HCT116 (cell line): ENCODE results near the gene SPOP. TPM values are rescaled to one million over a fixed set of nuclear protein-coding genes. Genes with fewer than 3 reads are reported as not detected.

ENCODE experiments used
- ATAC-seq: fragments of 200-7000 bp; cut with Tn5 transposase; 2 replicates; pipeline ENCODE4 v1.9.1; 2020; ENCODE audit warnings: mild to moderate bottlenecking, moderate library complexity
- BruUV-seq: library from RNA; stranded (reverse); fragments of 400-500 nt; replicated peaks from 2 replicates; lab custom pipeline; 2021; lab: Mats Ljungman, UMichigan
- CTCF ChIA-PET: fragments of 300-600 bp; sonication (Branson Sonifier 250); formaldehyde crosslinking; loops from one replicate; lab custom pipeline; 2021; ENCODE audit warnings: antibody characterized with exemption; lab: Charles Lee
- POLR2A ChIA-PET: fragments of 300-600, 350-600 bp; sonication (Branson Sonifier 250); formaldehyde crosslinking; loops from one replicate; lab custom pipeline; 2021; ENCODE audit warnings: antibody characterized with exemption; lab: Charles Lee
- RAD21 ChIA-PET, 2 experiments: fragments of 300-600 bp; sonication (Branson Sonifier 250); formaldehyde crosslinking; loops; one replicate each; lab custom pipeline; 2023; ENCODE audit warnings: low total read pairs in 2 of 2; ENCODE audit not compliant: uncharacterized antibody in 2 of 2, unreplicated experiment in 2 of 2, low non-redundant PET in 1 of 2; lab: Charles Lee
- DNase-seq: peaks from one replicate; pipeline ENCODE4 v3.0.0-alpha.2; 2010; ENCODE audit warnings: low read depth, low spot score
- H2AFZ ChIP-seq: fragments of 200-600 bp; shearing (Covaris generic), sonication (generic); 2 replicates; pipeline ENCODE4 v1.6.1; 2017; ENCODE audit warnings: low read depth, mixed run types, mixed read lengths, antibody characterized with exemption, low read length; ENCODE audit not compliant: poor library complexity, severe bottlenecking
- H3K27ac ChIP-seq: 2 replicates; pipeline ENCODE4 v1.5.1; 2012; ENCODE audit warnings: low read depth, low read length
- H3K27me3 ChIP-seq: fragments of 200-600 bp; sonication (generic); 2 replicates; pipeline ENCODE4 v1.6.1; 2016; ENCODE audit warnings: mixed run types, low read length, mixed read lengths; ENCODE audit not compliant: insufficient read depth
- H3K36me3 ChIP-seq, 2 experiments: fragments of 200-500 bp in 1 of 2; fragments of 200-600 bp in 1 of 2; sonication (Bioruptor generic) in 1 of 2; sonication (generic) in 1 of 2; 2 replicates each; pipeline versions ENCODE4 v1.5.1 to v1.6.1; 2014 to 2016; ENCODE audit warnings: low read length in 2 of 2, inconsistent platforms in 1 of 2, mixed read lengths in 1 of 2, mixed run types in 1 of 2; ENCODE audit not compliant: insufficient read depth in 2 of 2, control insufficient read depth in 1 of 2
- H3K4me1 ChIP-seq, 2 experiments: fragments of 200-600 bp in 1 of 2; sonication (generic) in 1 of 2; 2 replicates each; pipeline versions ENCODE4 v1.5.1 to v1.6.1; 2012 to 2017; ENCODE audit warnings: low read length in 2 of 2, inconsistent platforms in 1 of 2, mild to moderate bottlenecking in 1 of 2, mixed read lengths in 1 of 2, mixed run types in 1 of 2, moderate library complexity in 1 of 2; ENCODE audit not compliant: insufficient read depth in 2 of 2, control insufficient read depth in 1 of 2
- H3K4me2 ChIP-seq: fragments of 200-600 bp; sonication (generic); 2 replicates; pipeline ENCODE4 v1.6.1; 2017; ENCODE audit warnings: mixed run types, low read length, mixed read lengths
- H3K4me3 ChIP-seq, 2 experiments: fragments of 200-600 bp in 1 of 2; sonication (generic) in 1 of 2; replicated peaks in 1 of 2; 2 replicates each; pipeline ENCODE4 v1.5.1; 2011 to 2016; ENCODE audit warnings: low read length in 2 of 2, control low read depth in 1 of 2, low read depth in 1 of 2, mild to moderate bottlenecking in 1 of 2, mixed read lengths in 1 of 2, mixed run types in 1 of 2
- H3K79me2 ChIP-seq: fragments of 200-600 bp; sonication (generic); 2 replicates; pipeline ENCODE4 v1.6.1; 2017; ENCODE audit warnings: mild to moderate bottlenecking, mixed run types, low read length, moderate library complexity, mixed read lengths; ENCODE audit not compliant: insufficient read depth
- H3K9ac ChIP-seq: fragments of 200-600 bp; sonication (generic); 2 replicates; pipeline ENCODE4 v1.6.1; 2016; ENCODE audit warnings: low read length, mixed read lengths
- H3K9me2 ChIP-seq: fragments of 200-600 bp; sonication (generic), shearing (Covaris generic); 2 replicates; pipeline ENCODE4 v1.6.1; 2017; ENCODE audit warnings: mixed run types, mild to moderate bottlenecking, moderate library complexity; ENCODE audit not compliant: insufficient read depth
- H3K9me3 ChIP-seq, 2 experiments: fragments of 200-500 bp in 1 of 2; fragments of 200-600 bp in 1 of 2; sonication (Bioruptor generic) in 1 of 2; sonication (generic) in 1 of 2; 2 replicates each; pipeline ENCODE4 v1.6.1; 2014 to 2017; ENCODE audit warnings: low read length in 2 of 2, mixed read lengths in 2 of 2, inconsistent platforms in 1 of 2, low read depth in 1 of 2, mild to moderate bottlenecking in 1 of 2, mixed run types in 1 of 2, moderate library complexity in 1 of 2; ENCODE audit not compliant: control insufficient read depth in 1 of 2, insufficient read depth in 1 of 2
- H4K20me1 ChIP-seq: fragments of 200-600 bp; sonication (generic), shearing (Covaris generic); 2 replicates; pipeline ENCODE4 v1.6.1; 2017; ENCODE audit warnings: mixed run types, mild to moderate bottlenecking, moderate library complexity; ENCODE audit not compliant: insufficient read depth
- CBX3 ChIP-seq: IDR thresholded peaks from 2 replicates; pipeline ENCODE4 v1.6.1; 2012; ENCODE audit warnings: low read depth
- CEBPB ChIP-seq: IDR thresholded peaks from 2 replicates; pipeline ENCODE4 v1.6.1; 2012; ENCODE audit warnings: low read depth
- EGR1 ChIP-seq: IDR thresholded peaks from 2 replicates; pipeline ENCODE4 v1.6.1; 2012; ENCODE audit warnings: low read depth
- ELF1 ChIP-seq: IDR thresholded peaks from 2 replicates; pipeline ENCODE4 v1.6.1; 2012; ENCODE audit warnings: low read depth, borderline replicate concordance
- EZH2 ChIP-seq: fragments of 200-600 bp; sonication (generic); IDR thresholded peaks from 2 replicates; pipeline ENCODE4 v1.6.1; 2017; ENCODE audit warnings: antibody characterized with exemption, mixed run types
- EZH2phosphoT487 ChIP-seq: fragments of 200-600 bp; IDR thresholded peaks from 2 replicates; pipeline ENCODE4 v1.6.1; 2018; ENCODE audit warnings: antibody characterized with exemption, borderline replicate concordance
- POLR2AphosphoS5 ChIP-seq: IDR thresholded peaks from 2 replicates; pipeline ENCODE4 v1.6.1; 2011; ENCODE audit warnings: mild to moderate bottlenecking, low read depth, low read length, moderate library complexity
- RAD21 ChIP-seq: IDR thresholded peaks from 2 replicates; pipeline ENCODE4 v1.6.1; 2012; ENCODE audit warnings: low read depth, mild to moderate bottlenecking
- SIN3A ChIP-seq: IDR thresholded peaks from 2 replicates; pipeline ENCODE4 v1.6.1; 2012; ENCODE audit warnings: low read depth
- SRF ChIP-seq: IDR thresholded peaks from 2 replicates; pipeline ENCODE4 v1.6.1; 2012; ENCODE audit warnings: low read depth
- YY1 ChIP-seq: IDR thresholded peaks from 2 replicates; pipeline ENCODE4 v1.6.1; 2011; ENCODE audit warnings: low read length, low read depth, moderate library complexity, mild to moderate bottlenecking; ENCODE audit not compliant: insufficient replicate concordance; ENCODE audit errors: extremely low read depth
- ZFX ChIP-seq: fragments of 450-650 bp; IDR thresholded peaks from 2 replicates; pipeline ENCODE4 v1.6.1; 2017
- ZNF274 ChIP-seq: fragments of 200-500 bp; sonication (Bioruptor generic); IDR thresholded peaks from 2 replicates; pipeline ENCODE4 v1.6.1; 2014; ENCODE audit warnings: mild to moderate bottlenecking, low read depth, low read length, inconsistent platforms
- intact Hi-C: fragments of 100-400 bp; cut with micrococcal nuclease; formaldehyde crosslinking; loops from 2 replicates; pipeline ENCODE4 v1.10.0; 2022
- total RNA-seq: library from RNA; stranded (reverse); gene quantifications from one replicate; pipeline ENCODE4 v1.2.1, GENCODE V29; 2021; ENCODE audit not compliant: unreplicated experiment
- TF ChIP-seq, protein P1 (sequence below): IDR thresholded peaks from 2 replicates; pipeline ENCODE4 v1.6.1; 2012; ENCODE audit warnings: low read depth
- TF ChIP-seq, protein P2 (sequence below): IDR thresholded peaks from 2 replicates; pipeline ENCODE4 v1.6.1; 2012
- TF ChIP-seq, protein P3 (sequence below): IDR thresholded peaks from 2 replicates; pipeline ENCODE4 v1.6.1; 2012

Gene SPOP
- total RNA-seq, 1 experiment from 2014 or later = 85.1 TPM

DNA sequence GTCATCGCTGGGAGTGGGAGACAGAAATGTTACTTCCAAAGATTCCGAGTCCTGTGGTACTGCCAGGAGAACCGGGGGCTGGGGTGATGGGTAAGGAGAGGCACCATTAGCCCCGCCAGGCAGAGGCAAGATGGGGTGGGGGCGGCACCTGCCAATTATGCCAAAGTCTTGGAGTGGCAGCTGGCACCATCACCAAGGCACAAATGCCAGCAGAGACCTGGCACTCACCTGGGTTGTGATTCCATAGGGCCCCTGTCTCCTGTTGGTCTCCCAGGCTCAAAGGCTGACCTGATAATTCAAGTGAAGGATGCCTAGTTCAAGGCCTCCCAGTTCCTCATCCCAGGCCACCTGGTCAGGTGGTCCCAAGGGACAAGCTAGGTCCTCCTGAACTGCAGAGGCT lies 94.7 kb downstream of the SPOP start:
- intact Hi-C loops = no loop called here
- TF ChIP-seq YY1 = no peak
- TF ChIP-seq ZFX = no peak
- no peak for TF ChIP-seq EGR1
- TF ChIP-seq, protein P1, sequence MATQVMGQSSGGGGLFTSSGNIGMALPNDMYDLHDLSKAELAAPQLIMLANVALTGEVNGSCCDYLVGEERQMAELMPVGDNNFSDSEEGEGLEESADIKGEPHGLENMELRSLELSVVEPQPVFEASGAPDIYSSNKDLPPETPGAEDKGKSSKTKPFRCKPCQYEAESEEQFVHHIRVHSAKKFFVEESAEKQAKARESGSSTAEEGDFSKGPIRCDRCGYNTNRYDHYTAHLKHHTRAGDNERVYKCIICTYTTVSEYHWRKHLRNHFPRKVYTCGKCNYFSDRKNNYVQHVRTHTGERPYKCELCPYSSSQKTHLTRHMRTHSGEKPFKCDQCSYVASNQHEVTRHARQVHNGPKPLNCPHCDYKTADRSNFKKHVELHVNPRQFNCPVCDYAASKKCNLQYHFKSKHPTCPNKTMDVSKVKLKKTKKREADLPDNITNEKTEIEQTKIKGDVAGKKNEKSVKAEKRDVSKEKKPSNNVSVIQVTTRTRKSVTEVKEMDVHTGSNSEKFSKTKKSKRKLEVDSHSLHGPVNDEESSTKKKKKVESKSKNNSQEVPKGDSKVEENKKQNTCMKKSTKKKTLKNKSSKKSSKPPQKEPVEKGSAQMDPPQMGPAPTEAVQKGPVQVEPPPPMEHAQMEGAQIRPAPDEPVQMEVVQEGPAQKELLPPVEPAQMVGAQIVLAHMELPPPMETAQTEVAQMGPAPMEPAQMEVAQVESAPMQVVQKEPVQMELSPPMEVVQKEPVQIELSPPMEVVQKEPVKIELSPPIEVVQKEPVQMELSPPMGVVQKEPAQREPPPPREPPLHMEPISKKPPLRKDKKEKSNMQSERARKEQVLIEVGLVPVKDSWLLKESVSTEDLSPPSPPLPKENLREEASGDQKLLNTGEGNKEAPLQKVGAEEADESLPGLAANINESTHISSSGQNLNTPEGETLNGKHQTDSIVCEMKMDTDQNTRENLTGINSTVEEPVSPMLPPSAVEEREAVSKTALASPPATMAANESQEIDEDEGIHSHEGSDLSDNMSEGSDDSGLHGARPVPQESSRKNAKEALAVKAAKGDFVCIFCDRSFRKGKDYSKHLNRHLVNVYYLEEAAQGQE = no peak
- no peak for TF ChIP-seq RAD21
- TF ChIP-seq, protein P2, sequence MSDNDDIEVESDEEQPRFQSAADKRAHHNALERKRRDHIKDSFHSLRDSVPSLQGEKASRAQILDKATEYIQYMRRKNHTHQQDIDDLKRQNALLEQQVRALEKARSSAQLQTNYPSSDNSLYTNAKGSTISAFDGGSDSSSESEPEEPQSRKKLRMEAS = no peak
- TF ChIP-seq CEBPB = no peak
- TF ChIP-seq SIN3A = no peak
- TF ChIP-seq EZH2phosphoT487 = no peak
- TF ChIP-seq EZH2 = no peak
- TF ChIP-seq CBX3 = no peak
- TF ChIP-seq, protein P3, sequence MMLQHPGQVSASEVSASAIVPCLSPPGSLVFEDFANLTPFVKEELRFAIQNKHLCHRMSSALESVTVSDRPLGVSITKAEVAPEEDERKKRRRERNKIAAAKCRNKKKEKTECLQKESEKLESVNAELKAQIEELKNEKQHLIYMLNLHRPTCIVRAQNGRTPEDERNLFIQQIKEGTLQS = no peak
- no peak for TF ChIP-seq POLR2AphosphoS5
- TF ChIP-seq SRF = no peak
- TF ChIP-seq ZNF274 = no peak
- no peak for TF ChIP-seq ELF1
- peaks cover 0 to 12% of the 10 kb centered on the region in 2 experiments; a peak in 2 of 4 replicates for H3K4me1 ChIP-seq
- no peak overlapping the region for H3K27ac ChIP-seq
- ATAC-seq (no peak), DNase-seq (no peak)
- H3K9me2 ChIP-seq = no peaks in the 10 kb centered on the region
- no peak overlapping the region for H2AFZ ChIP-seq
- H3K4me3 ChIP-seq = no peak overlapping the region
- no peak overlapping the region for H3K4me2 ChIP-seq
- ChIA-PET RAD21 (no interaction called here), CTCF (no interaction called here), POLR2A (no interaction called here)
- H3K9ac ChIP-seq = no peak overlapping the region
- H3K79me2 ChIP-seq = no peaks in the 10 kb centered on the region
- H3K9me3 ChIP-seq = no peaks in the 10 kb centered on the region
- no peaks in the 10 kb centered on the region for H4K20me1 ChIP-seq
- no peaks in the 10 kb centered on the region for H3K36me3 ChIP-seq
- no peaks in the 10 kb centered on the region for H3K27me3 ChIP-seq
- BruUV-seq = no TSS peak
